GM20000 (cell line): ENCODE measurements around the gene BRICD5.

Source experiments
- DNase-seq: peaks from one replicate; pipeline ENCODE4 v3.0.0; 2012; ENCODE audit warnings: low spot score
- CTCF ChIP-seq: IDR thresholded peaks from 2 replicates; pipeline ENCODE4 v1.5.1; 2012; ENCODE audit warnings: mild to moderate bottlenecking, control low read depth; ENCODE audit errors: extremely low read depth, missing control alignments

Gene BRICD5

GRCh38 chr16:2195322-2196161 is 15.1 kb downstream of the BRICD5 start:
- TF ChIP-seq CTCF: no peak
- no peak for DNase-seq

- peak; percentile 36 for TF ChIP-seq CTCF
- DNase-seq: peak; percentile 84
Measured at GRCh38 chr16:2194852-2195321, 15.8 kb downstream of the BRICD5 start.

GRCh38 chr16:2194166-2194834 is 16.4 kb downstream of the BRICD5 start:
- no peak for TF ChIP-seq CTCF
- DNase-seq: no peak

GRCh38 chr16:2191446-2191706 is 19.3 kb downstream of the BRICD5 start:
- no peak for TF ChIP-seq CTCF
- no peak for DNase-seq

GRCh38 chr16:2190659-2191445 is 19.8 kb downstream of the BRICD5 start:
- TF ChIP-seq CTCF: no peak
- DNase-seq: no peak

- no peak for DNase-seq
- TF ChIP-seq CTCF: no peak
Measured at GRCh38 chr16:2190002-2190658, 20.5 kb downstream of the BRICD5 start.
